Liver (tissue), 9 donors: ENCODE measurements around the gene MPRIP. TPM values are rescaled to one million over a fixed set of nuclear protein-coding genes. Genes with fewer than 3 reads are reported as not detected.

ENCODE experiments used
- DNase-seq: peaks from one replicate; pipeline ENCODE4 v3.0.0-alpha.2; 2017; ENCODE audit warnings: low spot score
- H3K27ac ChIP-seq, 2 donors: one replicate each; pipeline ENCODE4 v1.7.0; 2013; ENCODE audit warnings: inconsistent platforms in 2 of 2, low read length in 2 of 2, control low read depth in 1 of 2, low read depth in 1 of 2, mild to moderate bottlenecking in 1 of 2
- H3K27me3 ChIP-seq, 4 donors: one replicate each; pipeline versions ENCODE4 v1.6.1 to v1.7.0; 2013; ENCODE audit warnings: low read length in 3 of 4, inconsistent platforms in 1 of 4, mild to moderate bottlenecking in 1 of 4, moderate library complexity in 1 of 4; ENCODE audit not compliant: control insufficient read depth in 4 of 4, insufficient read depth in 4 of 4
- H3K36me3 ChIP-seq, 4 donors: one replicate each; pipeline versions ENCODE4 v1.6.1 to v1.7.0; 2013; ENCODE audit warnings: low read length in 3 of 4, mild to moderate bottlenecking in 3 of 4, low read depth in 1 of 4, moderate library complexity in 1 of 4; ENCODE audit not compliant: control insufficient read depth in 4 of 4, insufficient read depth in 3 of 4
- H3K4me1 ChIP-seq, 4 donors: one replicate each; pipeline versions ENCODE4 v1.6.1 to v1.7.0; 2013; ENCODE audit warnings: low read length in 3 of 4, mild to moderate bottlenecking in 3 of 4, moderate library complexity in 1 of 4; ENCODE audit not compliant: control insufficient read depth in 4 of 4, insufficient read depth in 4 of 4
- H3K4me3 ChIP-seq, 3 donors: one replicate each; pipeline versions ENCODE4 v1.6.1 to v1.7.0; 2013; ENCODE audit warnings: low read length in 3 of 3, control low read depth in 1 of 3, low read depth in 1 of 3, mild to moderate bottlenecking in 1 of 3
- H3K9ac ChIP-seq, 2 donors: one replicate each; pipeline ENCODE4 v1.7.0; 2013; ENCODE audit warnings: low read length in 2 of 2, mild to moderate bottlenecking in 2 of 2, moderate library complexity in 2 of 2, control low read depth in 1 of 2, low read depth in 1 of 2
- H3K9me3 ChIP-seq, 4 donors: one replicate each; pipeline versions ENCODE4 v1.6.1 to v1.7.0; 2013; ENCODE audit warnings: low read length in 3 of 4; ENCODE audit not compliant: control insufficient read depth in 4 of 4
- ATF3 ChIP-seq: IDR thresholded peaks from 2 replicates; pipeline ENCODE4 v1.6.1; 2016; ENCODE audit warnings: antibody characterized with exemption
- CTCF ChIP-seq: fragments of 150-350 bp; IDR thresholded peaks from 2 replicates; pipeline ENCODE4 v1.5.1; 2017; ENCODE audit warnings: improper control_type of control experiment, low read depth, low read length; ENCODE audit not compliant: missing input control
- EGR1 ChIP-seq, 2 donors: IDR thresholded peaks; 2 replicates each; pipeline ENCODE4 v1.6.1; 2016 to 2018; ENCODE audit warnings: antibody characterized with exemption in 2 of 2, low read depth in 2 of 2
- FOXA1 ChIP-seq: IDR thresholded peaks from 2 replicates; pipeline ENCODE4 v1.6.1; 2016; ENCODE audit warnings: antibody characterized with exemption
- GABPA ChIP-seq, 2 donors: IDR thresholded peaks in 1 of 2; conservative IDR thresholded peaks in 1 of 2; 2 replicates each; pipeline ENCODE4 v1.6.1; 2016; ENCODE audit warnings: antibody characterized with exemption in 2 of 2, mild to moderate bottlenecking in 1 of 2, moderate library complexity in 1 of 2
- HNF4A ChIP-seq, 2 donors: conservative IDR thresholded peaks; 2 replicates each; pipeline ENCODE4 v1.6.1; 2016; ENCODE audit warnings: antibody characterized with exemption in 2 of 2, mild to moderate bottlenecking in 2 of 2
- HNF4G ChIP-seq: IDR thresholded peaks from 2 replicates; pipeline ENCODE4 v1.6.1; 2016; ENCODE audit warnings: antibody characterized with exemption
- JUND ChIP-seq, 2 donors: IDR thresholded peaks; 2 replicates each; pipeline ENCODE4 v1.6.1; 2016; ENCODE audit warnings: antibody characterized with exemption in 2 of 2
- MAX ChIP-seq: IDR thresholded peaks from 2 replicates; pipeline ENCODE4 v1.6.1; 2016; ENCODE audit warnings: antibody characterized with exemption
- NR2F2 ChIP-seq: IDR thresholded peaks from 2 replicates; pipeline ENCODE4 v1.6.1; 2016; ENCODE audit warnings: antibody characterized with exemption
- RAD21 ChIP-seq, 2 donors: IDR thresholded peaks; 2 replicates each; pipeline ENCODE4 v1.6.1; 2016; ENCODE audit warnings: antibody characterized with exemption in 2 of 2, mild to moderate bottlenecking in 2 of 2
- REST ChIP-seq: IDR thresholded peaks from 2 replicates; pipeline ENCODE4 v1.6.1; 2016; ENCODE audit warnings: antibody characterized with exemption, mild to moderate bottlenecking
- RXRA ChIP-seq, 2 donors: IDR thresholded peaks; 2 replicates each; pipeline ENCODE4 v1.6.1; 2017 to 2018; ENCODE audit warnings: antibody characterized with exemption in 2 of 2, mild to moderate bottlenecking in 1 of 2
- SP1 ChIP-seq: IDR thresholded peaks from 2 replicates; pipeline ENCODE4 v1.6.1; 2018; ENCODE audit warnings: antibody characterized with exemption, mild to moderate bottlenecking
- TAF1 ChIP-seq: conservative IDR thresholded peaks from 2 replicates; pipeline ENCODE4 v1.6.1; 2016; ENCODE audit warnings: antibody characterized with exemption, mild to moderate bottlenecking
- YY1 ChIP-seq: IDR thresholded peaks from 2 replicates; pipeline ENCODE4 v1.6.1; 2016; ENCODE audit warnings: antibody characterized with exemption, mild to moderate bottlenecking
- WGBS: extraction: QIAGEN DNeasy Blood & Tissue Kit; methylation state at CpG from one replicate; pipeline ENCODE4 v1.1.7; 2013; 5-methylcytosine and 5-hydroxymethylcytosine counted together
- polyA plus RNA-seq, 2 donors: library from polyadenylated mRNA; stranded (reverse) in 1 of 2; unstranded in 1 of 2; fragments of 200-250 nt in 1 of 2; fragments of >200 nt in 1 of 2; fragmentation: Nextera tagmentation in 1 of 2; extraction: Ambion mirVana in 1 of 2; gene quantifications; one replicate each; pipeline versions ENCODE4 v1.2.1 to v1.2.3, GENCODE V29; 2013 to 2015
- total RNA-seq, 2 donors: library from RNA; depleted of rRNA; stranded (reverse); fragments of >200 nt; gene quantifications; one replicate each; pipeline ENCODE4 v1.2.3, GENCODE V29; 2014
- donor health status: healthy.
- donor health status: healthy.
- donor health status: healthy.
- donor health status: healthy.
- donor health status: healthy.

Gene MPRIP
- total and polyA plus RNA-seq, 4 donors = 21.2 to 61.9 (median 34.7) TPM

GRCh38 chr17:17127156-17127555 is 84.9 kb downstream of the MPRIP start:
- Histone ChIP-seq H3K9me3 (no peaks in the 10 kb centered on the region), H3K9ac (no peak overlapping the region), H3K27ac (no peak overlapping the region), H3K4me3 (no peak overlapping the region), H3K27me3 (no peaks in the 10 kb centered on the region), H3K36me3 (peaks cover 0 to 30% (median 2%) of the 10 kb centered on the region in 4 donors), H3K4me1 (peaks cover 0 to 3% (median 0%) of the 10 kb centered on the region in 4 donors)
- DNase-seq = no peak
- no peak for TF ChIP-seq ATF3
- no peak for TF ChIP-seq REST
- TF ChIP-seq NR2F2 = no peak
- no peak for TF ChIP-seq HNF4A (conservative IDR thresholded peaks at IDR 0.05)
- TF ChIP-seq SP1 = no peak
- WGBS = 90% methylated on average over 6 of the region's 6 CpGs

GRCh38 chr17:17127730-17128291 is 85.6 kb downstream of the MPRIP start:
- H3K36me3 ChIP-seq = peaks cover 2 to 37% (median 4%) of the 10 kb centered on the region in 4 donors
- H3K4me1 ChIP-seq = peaks cover 0 to 3% (median 0%) of the 10 kb centered on the region in 4 donors
- H3K27me3 ChIP-seq = no peaks in the 10 kb centered on the region
- 94% methylated on average over 11 of the region's 11 CpGs for WGBS
- H3K9me3 ChIP-seq = no peaks in the 10 kb centered on the region
- TF ChIP-seq ATF3 (no peak), RAD21 (IDR thresholded peaks at IDR 0.05) (no peak), TAF1 (no peak), MAX (no peak), EGR1 (IDR thresholded peaks at IDR 0.05; ENCODE audit: low read depth in 2 of 2) (no peak), SP1 (no peak), HNF4A (conservative IDR thresholded peaks at IDR 0.05) (no peak), JUND (IDR thresholded peaks at IDR 0.05) (no peak), RXRA (IDR thresholded peaks at IDR 0.05) (no peak), HNF4G (no peak), GABPA (IDR thresholded peaks at IDR 0.05 in 1 of 2, conservative IDR thresholded peaks at IDR 0.05 in 1 of 2) (no peak), FOXA1 (no peak), CTCF (no peak), YY1 (no peak)
- no peak for DNase-seq
- no peak overlapping the region for H3K27ac ChIP-seq
- no peak overlapping the region for H3K9ac ChIP-seq
- H3K4me3 ChIP-seq = no peak overlapping the region
